Testis (tissue), 2 donors: ENCODE results near the gene SLC22A23.

Experiments used
- POLR2A ChIP-seq: fragments of 450-650 bp; IDR thresholded peaks from one replicate; pipeline ENCODE4 v1.6.1; 2017; ENCODE audit warnings: antibody characterized with exemption, mild to moderate bottlenecking, moderate library complexity
- TF ChIP-seq, protein P1 (sequence below), 3 experiments: fragments of 450-650 bp in 2 of 3; fragments of 200-600 bp in 1 of 3; sonication (generic) in 1 of 3; IDR thresholded peaks; one replicate each; pipeline ENCODE4 v1.5.1; 2016 to 2019; ENCODE audit warnings: antibody characterized with exemption in 3 of 3, mild to moderate bottlenecking in 2 of 3, moderate library complexity in 1 of 3

DNA sequence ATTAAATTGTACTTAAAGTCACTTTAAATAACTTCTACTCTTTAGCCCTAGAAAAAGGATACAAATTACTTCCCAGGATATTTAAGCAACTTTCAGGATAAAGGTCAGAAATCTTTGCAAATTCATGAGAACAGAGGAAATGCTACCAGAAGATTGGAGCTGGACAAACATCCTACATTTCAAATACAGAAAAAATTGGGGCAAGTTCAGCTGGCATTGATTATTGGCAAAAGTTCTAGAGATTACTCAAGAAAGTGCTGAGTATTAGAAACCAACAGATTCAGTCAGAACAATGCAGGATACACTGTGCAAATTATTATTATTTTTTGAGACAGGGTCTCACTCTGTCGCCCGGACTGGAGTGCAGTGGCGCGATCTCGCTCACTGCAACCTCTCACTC, 6.0 kb downstream of the SLC22A23 start:
- no peak for TF ChIP-seq POLR2A
- TF ChIP-seq, protein P1, sequence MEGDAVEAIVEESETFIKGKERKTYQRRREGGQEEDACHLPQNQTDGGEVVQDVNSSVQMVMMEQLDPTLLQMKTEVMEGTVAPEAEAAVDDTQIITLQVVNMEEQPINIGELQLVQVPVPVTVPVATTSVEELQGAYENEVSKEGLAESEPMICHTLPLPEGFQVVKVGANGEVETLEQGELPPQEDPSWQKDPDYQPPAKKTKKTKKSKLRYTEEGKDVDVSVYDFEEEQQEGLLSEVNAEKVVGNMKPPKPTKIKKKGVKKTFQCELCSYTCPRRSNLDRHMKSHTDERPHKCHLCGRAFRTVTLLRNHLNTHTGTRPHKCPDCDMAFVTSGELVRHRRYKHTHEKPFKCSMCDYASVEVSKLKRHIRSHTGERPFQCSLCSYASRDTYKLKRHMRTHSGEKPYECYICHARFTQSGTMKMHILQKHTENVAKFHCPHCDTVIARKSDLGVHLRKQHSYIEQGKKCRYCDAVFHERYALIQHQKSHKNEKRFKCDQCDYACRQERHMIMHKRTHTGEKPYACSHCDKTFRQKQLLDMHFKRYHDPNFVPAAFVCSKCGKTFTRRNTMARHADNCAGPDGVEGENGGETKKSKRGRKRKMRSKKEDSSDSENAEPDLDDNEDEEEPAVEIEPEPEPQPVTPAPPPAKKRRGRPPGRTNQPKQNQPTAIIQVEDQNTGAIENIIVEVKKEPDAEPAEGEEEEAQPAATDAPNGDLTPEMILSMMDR (IDR thresholded peaks at IDR 0.05) = no peak
